K562 (cell line): Measurements from ENCODE around the gene CALD1. TPM values are rescaled to one million over a fixed set of nuclear protein-coding genes. Genes with fewer than 3 reads are reported as not detected.

Source experiments
- ATAC-seq: fragments of 200-7000 bp; cut with Tn5 transposase; 3 replicates; pipeline ENCODE4 v1.9.1; 2020; ENCODE audit warnings: moderate library complexity
- BruUV-seq: library from RNA; stranded (reverse); fragments of 400-500 nt; replicated peaks from 2 replicates; lab custom pipeline; 2021; lab: Mats Ljungman, UMichigan
- CTCF ChIA-PET: fragments of 300-600 bp; formaldehyde crosslinking; extraction: SDS; loops from one replicate; lab custom pipeline; 2021; ENCODE audit warnings: low intra/inter-chr PET ratio; lab: Yijun Ruan, JAX
- POLR2A ChIA-PET: fragments of 300-600, 350-650 bp; sonication (Branson Sonifier 250); formaldehyde crosslinking; extraction: SDS; loops from one replicate; lab custom pipeline; 2021; ENCODE audit warnings: antibody characterized with exemption, inconsistent platforms; lab: Yijun Ruan, JAX
- DNase-seq, 4 experiments: peaks; one replicate each; pipeline versions ENCODE4 v3.0.0 to v3.0.0-alpha.2; 2011 to 2018; ENCODE audit warnings: low spot score in 3 of 4, mixed read lengths in 3 of 4; ENCODE audit errors: extremely low read depth in 1 of 4
- FAIRE-seq: peaks from 2 replicates; lab custom pipeline; 2011; peaks lifted over from hg19 to GRCh38; lab: Jason Lieb, UNC
- H2AFZ ChIP-seq: 2 replicates; pipeline ENCODE4 v1.6.0; 2011; ENCODE audit warnings: low read depth, low read length, control low read depth, inconsistent platforms
- H3K27ac ChIP-seq: fragments of 200-600 bp; 3 replicates; pipeline ENCODE4 v1.8.0; 2011; ENCODE audit warnings: low read depth, mild to moderate bottlenecking, control low read depth, inconsistent platforms, low read length, moderate library complexity, mixed read lengths; ENCODE audit errors: extremely low read depth
- H3K27me3 ChIP-seq, 2 experiments: fragments of 300-600 bp in 1 of 2; 2 replicates in 1 of 2; 3 replicates in 1 of 2; pipeline versions ENCODE4 v1.6.0 to v1.8.0; 2011; ENCODE audit warnings: inconsistent platforms in 2 of 2, low read length in 2 of 2, mild to moderate bottlenecking in 1 of 2, mixed read lengths in 1 of 2, moderate library complexity in 1 of 2; ENCODE audit not compliant: control insufficient read depth in 2 of 2, insufficient read depth in 2 of 2
- H3K36me3 ChIP-seq: fragments of 300-600 bp; 3 replicates; pipeline ENCODE4 v1.8.0; 2011; ENCODE audit warnings: mild to moderate bottlenecking, low read length, inconsistent platforms; ENCODE audit not compliant: control insufficient read depth, insufficient read depth
- H3K4me1 ChIP-seq, 2 experiments: fragments of 200-600 bp in 1 of 2; replicated peaks in 1 of 2; 2 replicates in 1 of 2; 3 replicates in 1 of 2; pipeline versions ENCODE4 v1.5.1 to v1.8.0; 2011; ENCODE audit warnings: inconsistent platforms in 2 of 2, low read length in 2 of 2, mild to moderate bottlenecking in 1 of 2, mixed read lengths in 1 of 2, moderate library complexity in 1 of 2; ENCODE audit not compliant: control insufficient read depth in 2 of 2, insufficient read depth in 2 of 2
- H3K4me2 ChIP-seq: 2 replicates; pipeline ENCODE4 v1.6.1; 2011; ENCODE audit warnings: low read length, control low read depth, inconsistent platforms, mixed read lengths; ENCODE audit not compliant: insufficient read depth
- H3K4me3 ChIP-seq: fragments of 200-600 bp; sonication (generic), shearing (Covaris generic); 2 replicates; pipeline ENCODE4 v1.5.1; 2016; ENCODE audit warnings: control low read depth, inconsistent platforms
- H3K79me2 ChIP-seq: fragments of 200-600 bp; 3 replicates; pipeline ENCODE4 v1.8.0; 2011; ENCODE audit warnings: low read length, inconsistent platforms; ENCODE audit not compliant: control insufficient read depth, insufficient read depth
- H3K9ac ChIP-seq, 2 experiments: 2 replicates each; pipeline versions ENCODE4 v1.6.0 to v1.6.1; 2011; ENCODE audit warnings: low read depth in 2 of 2, low read length in 2 of 2, control low read depth in 1 of 2, inconsistent platforms in 1 of 2, mild to moderate bottlenecking in 1 of 2, mixed read lengths in 1 of 2; ENCODE audit not compliant: insufficient read depth in 1 of 2
- H3K9me1 ChIP-seq: one replicate; pipeline ENCODE4 v1.6.0; 2011; ENCODE audit warnings: inconsistent platforms, mild to moderate bottlenecking, low read length, moderate library complexity; ENCODE audit not compliant: control insufficient read depth, insufficient read depth
- H3K9me3 ChIP-seq: replicated peaks from 2 replicates; pipeline ENCODE4 v1.5.1; 2011; ENCODE audit warnings: low read depth, low read length, inconsistent platforms; ENCODE audit not compliant: control insufficient read depth, insufficient read depth
- H4K20me1 ChIP-seq: replicated peaks from 2 replicates; pipeline ENCODE4 v1.6.1; 2011; ENCODE audit warnings: low read length, inconsistent platforms, mixed read lengths; ENCODE audit not compliant: control insufficient read depth, insufficient read depth
- BMI1 ChIP-seq: fragments of 150-350 bp; IDR thresholded peaks from 2 replicates; pipeline ENCODE4 v1.6.1; 2014; ENCODE audit warnings: low read length
- HDAC1 ChIP-seq, 2 experiments: fragments of 450-650 bp; IDR thresholded peaks; 2 replicates each; pipeline ENCODE4 v1.6.1; 2016 to 2017; ENCODE audit warnings: inconsistent platforms in 1 of 2, mild to moderate bottlenecking in 1 of 2, moderate library complexity in 1 of 2
- MAFF ChIP-seq: IDR thresholded peaks from 2 replicates; pipeline ENCODE4 v1.6.1; 2012; ENCODE audit warnings: low read length, improper control_type of control experiment
- MXD1 ChIP-seq: fragments of 250-450 bp; sonication (Bioruptor Pico); IDR thresholded peaks from 2 replicates; pipeline ENCODE4 v1.8.0; 2021; ENCODE audit warnings: borderline replicate concordance, mild to moderate bottlenecking, moderate library complexity; ENCODE audit not compliant: poor library complexity, severe bottlenecking
- SAFB2 ChIP-seq: fragments of 200-400 bp; formaldehyde crosslinking; IDR thresholded peaks from 2 replicates; pipeline ENCODE4 v1.6.1; 2018; ENCODE audit warnings: borderline replicate concordance, low read length, low read depth, moderate library complexity; ENCODE audit not compliant: severe bottlenecking
- ZC3H11A ChIP-seq: IDR thresholded peaks from 2 replicates; pipeline ENCODE4 v1.6.1; 2012; ENCODE audit warnings: low read depth, low read length, improper control_type of control experiment
- ZNF311 ChIP-seq: fragments of 250-450 bp; sonication (Bioruptor Pico); IDR thresholded peaks from 2 replicates; pipeline ENCODE4 v1.4.0; 2020; ENCODE audit warnings: mild to moderate bottlenecking, moderate library complexity
- ZNF41 ChIP-seq: fragments of 250-450 bp; sonication (Bioruptor Pico); conservative IDR thresholded peaks from 2 replicates; pipeline ENCODE4 v1.4.0; 2020; ENCODE audit warnings: mild to moderate bottlenecking
- ZNF655 ChIP-seq: fragments of 250-450 bp; sonication (Bioruptor Pico); IDR thresholded peaks from 2 replicates; pipeline ENCODE4 v1.5.0; 2021
- WGBS: fragments of 100-300 bp; shearing (Covaris generic); methylation state at CpG from one replicate; pipeline ENCODE4 v1.1.6; 2016; ENCODE audit warnings: low coverage, mixed read lengths; ENCODE audit not compliant: insufficient coverage; ENCODE audit errors: missing lambda C conversion rate; 5-methylcytosine and 5-hydroxymethylcytosine counted together
- in situ Hi-C: fragments of 300-500 bp; cut with MboI; formaldehyde crosslinking; loops from 4 replicates; pipeline ENCODE4 v1.15.0; 2018; ENCODE audit warnings: inconsistent platforms, mixed read lengths
- intact Hi-C: fragments of 100-400 bp; cut with micrococcal nuclease; formaldehyde crosslinking; loops from 2 replicates; pipeline ENCODE4 v1.14.2; 2022
- polyA plus RNA-seq, 8 experiments: library from polyadenylated mRNA; depleted of rRNA in 4 of 8; stranded (reverse) in 5 of 8; unstranded in 3 of 8; fragments of >200 nt; fragmentation: Nextera tagmentation in 2 of 8; fragmentation: Illumina TruSeq in 1 of 8; extraction: Ambion mirVana in 2 of 8; extraction: Trizol in 1 of 8; gene quantifications; 2 replicates each; pipeline versions ENCODE4 v1.2.1 to v1.2.3, GENCODE V29; 2011 to 2014; ENCODE audit warnings: inconsistent platforms in 1 of 8, missing spikeins in 1 of 8
- total RNA-seq, 7 experiments: library from RNA; depleted of rRNA in 6 of 7; stranded (reverse); fragments of >200 nt in 6 of 7; fragmentation: Illumina TruSeq in 2 of 7; extraction: Trizol in 2 of 7; gene quantifications; 2 replicates each; pipeline versions ENCODE4 v1.2.1 to v1.2.3, GENCODE V29; 2011 to 2021; ENCODE audit warnings: low replicate concordance in 1 of 7

Gene CALD1
- total and polyA plus RNA-seq, 9 of the 15 experiments (the other 6 are each of a cell fraction or from before 2014, with no cell fraction given): 0.40 TPM; not detected in 8

- BruUV-seq: no TSS peak
- Histone ChIP-seq H3K27ac (no peak overlapping the region), H3K9ac (no peak overlapping the region), H3K4me2 (no peak overlapping the region), H2AFZ (no peak overlapping the region), H3K79me2 (no peaks in the 10 kb centered on the region), H3K4me1 (no peaks in the 10 kb centered on the region), H3K9me3 (no peaks in the 10 kb centered on the region), H3K27me3 (peaks cover 16 to 18% of the 10 kb centered on the region in 2 experiments; a peak in 4 of 5 replicates), H3K9me1 (no peaks in the 10 kb centered on the region), H3K4me3 (no peak overlapping the region), H3K36me3 (no peaks in the 10 kb centered on the region), H4K20me1 (no peaks in the 10 kb centered on the region)
- ATAC-seq (no peak; the same call in 2 of the 3 replicates), FAIRE-seq (no peak), DNase-seq (no peak)
- TF ChIP-seq SAFB2: no peak
- no peak for TF ChIP-seq ZNF655 (CRISPR knock-in tag)
- no peak for TF ChIP-seq ZNF41
- no peak for TF ChIP-seq MXD1 (CRISPR knock-in tag)
- no peak for TF ChIP-seq HDAC1 (IDR thresholded peaks at IDR 0.05)
- TF ChIP-seq ZC3H11A: no peak
- TF ChIP-seq ZNF311 (CRISPR knock-in tag): no peak
- no peak for TF ChIP-seq BMI1
- TF ChIP-seq MAFF: no peak
- intact Hi-C loops (no loop called here), in situ Hi-C loops (no loop called here)
- 1% methylated on average over 3 of the region's 3 CpGs for WGBS
- CTCF ChIA-PET: interaction anchor here (0.7 kb wide), 1 partner anchor 219 kb away, joined by 3 read pairs; no protein-coding TSS in a partner anchor
- POLR2A ChIA-PET: interaction anchor here (0.7 kb wide), 1 partner anchor 258 kb away, joined by 4 read pairs; no protein-coding TSS in a partner anchor
These were observed 120.3 kb downstream of the CALD1 start for GRCh38 chr7:134899729-134900128.
